GM19324 (cell line): ENCODE measurements around the gene MYBPH.

Experiments
- ATAC-seq: cut with Tn5 transposase; IDR thresholded peaks from one replicate; pipeline ENCODE4 v1.9.1; 2021; ENCODE audit warnings: mild to moderate bottlenecking, moderate library complexity; ENCODE audit not compliant: unreplicated experiment, low FRiP score

The MYBPH gene

DNA sequence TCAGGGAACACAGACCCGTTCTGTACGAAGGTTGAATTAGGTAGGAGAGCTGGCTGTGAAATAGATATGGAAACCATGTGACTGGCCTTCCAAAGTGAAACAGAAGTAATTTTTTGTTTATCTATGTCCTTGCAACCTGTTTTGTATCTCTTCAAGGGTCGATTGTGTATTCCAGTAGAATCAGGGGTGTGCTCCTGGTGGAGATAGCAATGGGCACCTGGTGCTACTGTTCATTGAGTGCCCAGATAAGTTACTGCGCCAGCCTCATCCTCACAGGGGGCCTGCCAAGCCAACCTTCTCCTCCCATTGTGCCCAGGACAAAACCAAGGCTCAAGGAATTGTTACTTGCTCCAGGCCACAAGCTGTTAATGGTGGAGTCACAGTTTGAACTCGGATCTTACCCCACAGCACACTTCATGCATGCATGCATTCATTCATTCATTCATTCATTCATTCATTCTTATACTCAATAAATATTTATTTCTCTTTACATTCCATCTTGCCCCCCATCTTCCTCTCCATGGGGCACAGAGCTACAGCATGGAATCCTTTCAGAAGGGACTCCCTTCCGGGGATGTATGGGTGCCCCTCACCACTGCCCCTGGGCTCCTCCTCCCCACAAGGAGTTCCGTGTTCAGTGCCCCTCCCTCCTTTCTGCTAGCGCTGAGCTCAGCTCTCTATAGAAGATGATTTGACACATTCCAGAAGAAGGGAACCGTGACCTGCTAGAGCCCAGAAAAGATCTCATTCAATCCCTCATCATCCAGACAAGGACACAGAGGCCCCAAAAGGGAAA is 24.1 kb downstream of the MYBPH start:
- no peak for ATAC-seq

DNA sequence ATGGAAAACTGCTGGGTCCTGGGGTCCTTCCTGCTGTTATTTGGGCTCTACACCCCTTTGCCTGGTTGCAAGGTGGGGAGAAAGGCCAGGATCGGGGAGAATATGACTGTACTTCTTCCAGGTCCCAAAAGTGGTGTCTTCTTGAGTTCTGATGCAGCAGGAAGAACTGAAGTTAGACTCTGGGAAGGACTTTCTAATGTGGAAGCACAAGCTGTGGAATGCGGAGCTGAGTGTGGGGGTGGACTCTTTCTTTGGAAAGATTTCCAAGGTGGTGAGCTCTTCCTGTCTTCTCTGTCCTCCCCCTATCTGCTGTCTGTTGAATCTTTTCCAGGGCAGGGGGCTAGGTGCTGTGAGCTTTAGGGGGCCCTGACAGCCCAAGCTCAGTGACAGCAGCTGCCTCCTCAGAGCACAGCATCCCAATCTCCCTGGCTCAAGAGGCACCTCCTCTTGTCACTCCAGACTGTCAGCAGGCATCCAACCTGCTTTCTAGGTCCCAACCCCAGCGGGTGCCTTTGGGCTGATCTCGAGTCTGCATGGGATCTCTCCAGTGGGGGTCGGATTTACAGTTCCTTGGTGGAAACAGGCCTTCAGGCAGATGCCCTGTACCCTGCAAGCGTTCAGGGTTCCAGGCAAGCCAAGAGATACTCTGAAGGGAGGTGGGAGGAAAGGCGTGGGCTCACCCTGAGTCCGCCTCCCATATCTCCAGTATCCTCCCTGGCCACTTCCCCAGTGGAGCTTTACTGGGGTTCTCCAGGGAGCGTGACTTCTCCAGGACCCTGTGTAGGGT is 24.9 kb downstream of the MYBPH start:
- no peak for ATAC-seq

DNA sequence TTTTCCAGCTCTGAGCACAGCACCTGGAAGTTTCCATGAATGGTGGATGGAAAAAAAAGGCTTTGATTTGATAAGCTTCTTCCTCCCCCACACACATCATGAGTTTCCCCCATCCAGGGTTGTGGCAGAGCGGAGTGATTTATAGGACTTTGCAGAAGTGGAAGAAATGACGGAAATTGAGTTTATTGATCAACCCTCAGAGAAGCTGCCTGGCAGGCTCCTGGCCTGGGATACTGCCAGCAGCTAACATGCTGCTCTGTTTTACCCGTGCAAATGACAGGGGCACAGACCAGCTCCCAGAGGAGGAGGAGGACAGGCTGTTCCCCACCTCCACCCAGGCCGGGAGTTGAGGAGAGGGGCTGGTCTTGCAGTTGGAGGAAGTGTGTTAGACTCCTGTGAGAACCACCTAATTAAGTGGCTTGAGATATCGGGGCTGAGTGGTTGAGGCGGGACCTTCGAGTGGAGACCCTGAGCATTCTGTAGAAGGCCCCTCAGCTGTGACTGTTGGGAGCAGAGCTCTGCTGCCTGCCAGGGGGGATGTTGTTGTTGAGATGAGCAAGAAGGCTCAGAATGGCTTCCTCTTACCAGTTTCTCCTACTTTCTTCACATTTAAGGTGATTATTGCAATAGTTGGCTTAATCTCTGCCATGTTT is 26.3 kb downstream of the MYBPH start:
- ATAC-seq, result no peak

DNA sequence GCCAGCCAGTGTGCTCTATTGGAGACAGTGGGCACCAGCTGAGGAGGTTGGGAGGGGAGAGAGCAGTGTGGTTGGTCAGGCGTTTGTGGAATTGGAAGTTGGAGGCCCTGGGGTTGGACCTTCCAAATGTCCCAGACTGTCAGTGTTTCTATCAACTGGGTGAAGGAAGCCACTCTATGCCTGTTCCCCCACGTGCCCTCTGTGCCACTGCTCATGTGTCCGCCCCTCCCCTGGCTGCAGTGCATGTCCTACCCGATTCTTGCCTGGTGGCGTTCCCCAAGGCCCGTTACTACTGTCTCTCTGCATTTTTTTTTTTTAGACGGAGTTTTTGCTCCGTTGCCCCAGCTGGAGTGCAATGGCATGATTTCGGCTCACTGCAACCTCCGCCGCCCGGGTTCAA is 27.0 kb downstream of the MYBPH start:
- ATAC-seq, result no peak

DNA sequence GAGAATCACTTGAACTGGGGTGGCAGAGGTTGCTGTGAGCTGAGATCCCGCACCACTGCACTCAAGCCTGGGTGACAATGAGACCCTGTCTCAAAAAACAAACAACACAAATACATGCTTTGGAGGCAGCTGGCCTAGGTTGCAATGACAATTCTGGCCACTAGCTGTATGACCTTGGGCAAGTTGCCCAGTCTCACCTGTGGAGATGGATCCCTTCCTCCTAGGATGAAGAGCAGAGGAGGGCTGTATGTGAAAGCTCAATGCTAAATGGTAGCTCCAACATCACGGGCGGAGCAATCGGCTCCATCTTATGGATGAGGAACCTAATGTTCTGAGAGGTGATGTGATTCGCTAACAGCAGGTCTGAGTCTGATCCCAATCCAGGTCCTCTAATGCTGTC is 27.5 kb downstream of the MYBPH start:
- ATAC-seq, result no peak

DNA sequence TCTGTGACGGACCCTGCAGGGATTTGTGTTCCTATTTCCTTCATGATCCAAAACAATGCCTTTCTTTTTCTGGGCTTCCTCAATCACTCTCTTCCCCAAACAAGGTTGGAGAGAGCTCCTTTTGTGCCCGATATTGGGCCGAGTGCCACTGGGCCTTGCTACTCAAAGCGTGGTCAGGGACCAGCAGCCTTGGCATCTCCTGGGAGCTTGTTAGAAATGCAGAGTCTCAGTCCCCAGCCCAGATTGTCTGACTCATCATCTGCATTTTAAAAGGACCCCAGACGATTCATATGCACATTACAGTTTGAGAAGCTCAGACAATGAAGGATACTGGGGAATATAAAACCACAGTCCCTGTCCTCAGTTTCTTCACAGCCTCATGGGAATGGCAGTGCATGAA is 28.2 kb downstream of the MYBPH start:
- ATAC-seq, result no peak

DNA sequence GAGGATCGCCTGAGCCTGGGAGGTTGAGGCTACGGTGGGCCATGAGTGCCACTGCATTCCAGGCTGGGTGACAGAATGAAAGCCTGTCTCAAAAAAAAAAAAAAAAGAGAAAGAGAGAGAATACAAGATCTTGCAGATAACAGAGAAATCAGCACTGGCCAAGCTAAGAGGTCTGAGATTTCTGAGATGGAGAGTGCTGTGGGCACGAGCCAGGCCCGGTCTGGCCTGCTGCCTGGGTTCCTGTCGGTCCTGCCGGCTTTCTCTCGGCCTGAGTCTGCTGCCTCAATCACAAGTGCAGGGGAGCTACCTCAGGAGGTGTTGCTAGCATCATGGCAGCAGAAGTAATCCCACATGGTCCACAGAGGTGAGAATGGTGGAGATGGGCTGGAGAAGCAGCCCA is 29.1 kb downstream of the MYBPH start:
- no peak for ATAC-seq

DNA sequence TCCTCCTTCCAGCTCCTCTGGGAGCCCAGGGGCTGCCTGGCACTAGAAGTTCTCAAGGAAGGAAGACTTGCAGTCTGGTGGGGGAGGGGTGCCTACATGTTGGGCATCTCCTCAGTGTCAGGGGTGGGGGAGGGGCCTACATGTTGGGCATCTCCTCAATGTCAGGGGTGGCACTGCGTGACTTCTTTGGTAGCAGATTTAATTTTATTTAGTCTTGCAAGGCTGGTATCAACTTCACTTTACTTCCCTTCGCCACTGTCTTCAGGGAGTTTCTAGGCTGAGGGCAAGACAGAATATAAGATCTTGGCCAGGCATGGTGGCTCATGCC is 29.6 kb downstream of the MYBPH start:
- no peak for ATAC-seq

DNA sequence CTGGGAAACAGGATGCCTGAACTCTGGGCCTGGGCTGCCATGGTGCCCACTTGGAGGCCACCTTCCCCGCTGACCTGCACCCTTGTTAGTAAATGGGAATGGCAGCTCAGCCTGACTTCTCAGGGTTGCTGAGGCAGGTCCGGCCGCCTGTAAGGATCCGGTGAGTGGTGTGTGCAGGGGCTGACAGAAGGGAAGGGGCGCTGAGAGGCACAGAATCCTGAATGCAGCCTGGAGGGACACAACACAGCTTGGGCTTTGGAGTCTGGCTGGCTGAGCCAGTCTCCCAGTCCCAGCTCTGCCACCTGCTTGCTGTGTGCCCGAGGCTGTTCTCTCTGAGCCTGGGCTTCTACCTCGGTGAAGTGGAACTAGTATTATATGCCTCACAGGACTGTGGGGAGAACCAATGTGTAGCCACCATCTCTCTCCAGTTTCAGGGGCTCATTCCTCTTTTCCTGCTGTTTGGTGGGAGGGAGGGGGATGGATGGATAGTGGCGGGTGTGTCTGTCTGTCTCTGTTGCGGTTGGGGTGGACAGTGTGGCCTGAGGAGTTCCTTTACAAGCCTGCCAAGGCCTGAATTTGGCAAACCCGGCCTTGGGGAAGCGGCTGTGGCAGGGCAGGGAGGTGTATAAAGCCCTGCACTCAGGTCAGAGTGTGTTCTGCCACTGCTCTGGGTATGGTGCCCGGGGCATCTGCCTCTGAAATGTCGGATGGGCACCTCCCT is 30.1 kb downstream of the MYBPH start:
- ATAC-seq, result no peak

DNA sequence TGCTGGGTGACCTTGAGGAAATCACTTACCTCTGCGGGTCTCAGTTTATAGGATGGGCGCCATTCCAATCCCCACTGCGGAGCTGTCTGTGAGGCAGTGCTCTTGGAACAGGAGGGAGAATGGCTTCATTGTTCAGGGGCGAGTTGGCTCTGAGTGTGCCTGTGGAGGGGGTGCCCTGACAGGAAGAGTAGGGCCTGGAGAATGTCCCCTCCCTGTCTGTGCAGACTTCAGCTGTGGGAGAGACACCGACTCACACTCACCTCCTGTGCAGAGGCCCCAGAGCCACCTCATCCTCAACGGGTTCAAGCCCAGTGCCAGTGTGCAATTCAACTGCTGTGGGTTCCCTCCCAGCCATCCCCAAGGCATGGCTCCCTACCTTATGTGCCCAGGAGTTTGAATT is 31.0 kb downstream of the MYBPH start:
- no peak for ATAC-seq

DNA sequence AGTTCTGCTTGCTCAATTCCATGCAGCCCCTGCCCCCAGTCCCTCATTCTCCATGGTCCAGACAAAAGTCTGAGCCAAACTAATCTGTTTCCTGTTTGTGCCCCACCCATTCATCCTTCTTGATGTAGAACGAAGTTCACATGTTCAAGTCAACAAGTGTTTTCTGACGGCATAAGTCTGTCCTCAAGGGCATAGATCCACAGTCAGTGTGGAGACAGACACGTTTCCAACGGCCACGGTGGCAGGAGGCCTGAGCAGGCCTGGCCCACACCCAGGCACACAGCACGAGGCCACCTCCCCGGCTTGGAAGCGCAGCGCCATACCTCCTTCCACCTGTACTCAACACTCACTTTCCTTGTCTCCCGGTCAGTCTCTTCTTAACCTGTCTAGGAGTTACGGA is 32.0 kb downstream of the MYBPH start:
- ATAC-seq, result no peak

DNA sequence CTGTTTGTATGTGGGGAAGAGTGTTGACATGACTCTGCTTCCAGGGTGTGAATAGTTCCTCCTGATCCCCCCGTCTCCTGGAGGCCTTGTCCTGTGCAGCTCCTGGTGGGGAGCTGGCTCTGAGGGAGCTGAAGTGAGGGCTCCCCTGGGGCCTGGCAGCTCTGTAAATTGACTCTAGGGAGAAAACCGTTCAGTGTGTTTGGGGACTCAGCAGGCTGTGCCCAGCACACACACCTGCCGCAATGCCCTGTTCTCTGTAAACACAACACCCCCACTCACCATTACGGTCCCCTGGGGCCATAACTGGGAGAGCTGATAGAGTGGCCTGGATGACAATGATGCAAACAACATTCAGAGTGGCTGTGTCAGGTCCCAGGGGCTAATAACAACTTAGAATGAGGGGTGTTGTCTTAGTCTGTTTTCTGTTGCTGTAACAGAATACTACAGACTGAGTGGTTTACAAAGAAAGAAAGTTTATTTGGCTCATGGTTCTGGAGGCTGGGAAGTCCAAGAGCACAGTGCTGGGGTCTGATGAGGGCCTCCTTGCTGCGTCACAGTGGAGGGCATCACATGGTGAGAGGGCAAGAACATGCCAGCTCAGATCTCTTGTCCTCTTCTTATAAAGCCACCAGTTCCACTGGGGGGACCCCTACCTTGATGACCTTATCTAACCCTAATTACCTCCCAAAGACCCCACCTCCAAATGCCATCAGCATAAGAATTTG is 32.8 kb downstream of the MYBPH start:
- ATAC-seq, result no peak

DNA sequence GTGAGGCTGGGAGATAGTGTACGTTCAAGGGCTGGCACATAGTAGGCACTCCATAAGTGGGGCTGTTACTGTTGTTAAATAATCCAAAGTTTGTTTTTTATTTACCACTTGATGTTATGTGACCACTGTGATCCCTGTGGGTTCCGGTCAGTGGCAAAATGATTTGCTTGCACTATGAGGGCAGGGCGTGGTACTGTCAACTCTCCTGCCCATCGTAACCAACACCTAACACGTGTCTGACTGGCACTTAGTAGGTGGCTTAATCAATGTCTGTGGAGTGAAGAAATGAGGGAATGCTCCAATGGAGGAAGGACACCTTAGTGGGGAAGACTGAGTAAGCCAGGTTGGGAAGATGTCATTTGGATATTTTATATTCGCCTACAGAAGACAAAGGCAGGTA is 33.5 kb downstream of the MYBPH start:
- ATAC-seq, result no peak

DNA sequence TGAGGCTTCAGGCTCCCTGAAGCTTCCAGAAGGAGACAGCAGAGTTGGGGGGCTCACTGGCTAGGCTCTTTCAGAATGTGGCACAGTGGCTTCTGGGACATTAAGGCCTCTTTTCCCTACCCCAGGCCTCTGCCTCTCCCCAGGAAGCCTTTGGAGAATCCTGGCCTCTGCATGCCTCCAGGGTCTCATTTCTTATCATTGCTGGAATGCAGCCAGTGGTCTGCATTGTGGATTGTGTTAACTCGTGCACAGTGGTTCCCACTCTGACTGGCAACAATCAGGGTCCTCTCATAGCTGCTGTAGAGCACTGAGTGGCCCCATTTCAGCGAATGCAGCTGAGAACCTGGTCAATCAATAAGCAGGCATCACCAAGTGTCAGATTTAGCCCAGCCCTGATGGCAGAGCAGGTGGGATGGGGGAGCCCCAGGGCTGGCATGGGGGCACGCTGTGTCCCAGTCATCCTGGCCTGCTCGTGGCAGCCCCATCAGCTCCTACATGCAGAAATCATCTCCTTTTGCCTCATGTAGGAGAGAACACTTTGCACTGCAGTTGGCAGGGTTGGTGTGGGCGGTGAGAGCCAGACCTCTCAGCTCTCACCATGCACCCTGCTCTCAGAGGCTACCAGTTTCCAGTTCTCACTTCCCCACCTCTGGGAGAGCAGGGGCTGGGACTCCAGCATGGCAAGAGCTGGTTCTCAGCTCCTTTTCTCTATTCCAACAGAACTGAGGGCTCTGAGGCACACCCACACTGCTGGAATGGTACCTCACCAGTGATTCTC is 34.7 kb downstream of the MYBPH start:
- ATAC-seq, result no peak

DNA sequence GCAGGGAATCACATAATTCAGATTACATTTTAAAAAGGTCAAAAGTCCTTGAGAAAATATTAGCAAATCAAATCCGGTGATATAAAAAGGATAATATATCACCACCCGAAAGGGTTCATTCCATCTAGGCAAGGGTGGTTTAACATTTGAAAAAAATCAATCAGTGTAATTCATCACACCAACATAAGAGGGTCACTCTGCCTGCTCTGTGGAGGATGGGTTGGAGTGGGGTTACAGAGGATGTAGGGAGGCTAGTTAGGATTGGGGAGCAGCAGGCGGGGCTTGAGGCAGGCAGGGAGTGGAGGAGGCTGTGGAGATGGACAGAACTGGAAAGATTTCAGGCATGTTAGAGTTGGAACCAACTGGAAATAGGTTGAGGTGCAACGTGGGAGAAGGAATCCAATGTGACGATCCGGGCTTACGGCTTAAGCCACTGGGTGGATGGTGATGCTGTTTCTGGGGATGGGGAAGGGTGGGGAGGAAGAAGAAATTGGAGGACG is 35.6 kb downstream of the MYBPH start:
- ATAC-seq, result no peak

DNA sequence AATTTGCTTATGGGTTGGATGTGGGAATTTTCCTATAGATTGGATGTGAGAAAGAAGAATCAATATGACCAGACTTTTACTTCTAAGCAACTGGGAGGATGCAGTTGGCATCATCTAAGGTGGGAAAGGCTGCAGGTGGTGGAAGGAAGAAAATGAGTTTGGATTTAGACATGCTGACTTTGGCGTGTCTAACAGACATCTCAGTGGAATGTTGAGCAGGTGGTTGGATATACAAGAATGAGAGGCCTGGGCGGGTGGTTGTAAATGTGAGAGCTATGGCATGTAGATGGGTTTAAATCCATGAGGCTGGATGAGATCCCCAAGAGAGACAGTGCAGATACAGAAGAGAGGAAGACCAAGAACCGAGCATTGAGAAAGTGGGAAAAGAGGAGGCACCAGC is 37.6 kb downstream of the MYBPH start:
- ATAC-seq, result no peak

DNA sequence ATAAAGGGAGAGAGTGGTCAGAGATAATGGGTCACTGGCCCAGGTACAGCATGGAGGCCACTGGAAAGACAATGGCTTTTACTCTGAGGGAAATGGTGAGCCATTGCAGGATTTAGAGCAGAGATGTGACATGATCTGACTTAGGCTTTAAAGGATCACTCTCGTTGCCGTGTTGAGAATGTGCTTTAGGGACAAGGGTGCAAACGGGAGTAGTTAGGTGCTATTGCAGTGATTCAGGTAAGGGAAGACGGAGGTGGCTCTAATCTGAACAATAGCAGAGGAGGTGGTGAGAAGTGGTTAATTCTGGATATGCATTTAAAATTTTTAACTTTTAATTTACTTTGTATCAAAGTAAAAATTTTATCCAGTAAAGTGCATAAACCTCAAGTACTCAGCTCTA is 38.3 kb downstream of the MYBPH start:
- no peak for ATAC-seq

DNA sequence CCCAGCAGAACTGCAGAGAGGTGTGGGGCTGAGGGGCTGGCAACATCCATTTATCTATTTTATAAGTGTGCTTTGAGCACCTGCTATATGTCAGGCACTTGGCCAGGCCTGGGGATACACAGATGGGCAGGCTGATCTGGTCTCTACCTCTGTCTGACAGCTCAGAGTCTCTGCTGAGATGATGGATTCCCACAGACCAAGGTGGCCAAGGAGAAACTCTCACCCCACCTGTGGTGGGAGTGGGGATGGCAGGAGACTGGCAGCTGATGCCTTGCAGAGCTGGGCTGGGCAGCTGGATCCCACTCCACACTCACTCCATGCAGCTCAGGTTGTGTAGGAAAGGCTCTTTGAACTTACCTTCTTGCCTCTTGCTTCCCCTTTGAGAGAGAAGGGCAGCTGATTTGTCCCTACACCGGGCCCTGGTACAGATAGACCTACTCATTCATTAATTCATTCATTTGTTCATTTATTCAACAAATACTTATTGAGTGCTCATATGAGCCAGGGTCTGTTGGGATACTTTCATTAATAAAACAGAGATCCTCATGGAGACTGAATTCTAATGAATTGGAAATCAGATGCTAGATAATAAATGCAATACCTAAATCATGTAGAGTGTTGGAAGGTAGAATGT is 39.1 kb downstream of the MYBPH start:
- ATAC-seq, result no peak
